Measurements from ENCODE around the gene GRB14. TPM values are rescaled to one million over a fixed set of nuclear protein-coding genes. Genes with fewer than 3 reads are reported as not detected.
"Not testable (repeated sequence)": the region's sequence is repeated elsewhere in the genome, so short reads cannot be mapped to it uniquely, and the experiment has no call there.

Gene GRB14
- total RNA-seq, 1 donor = 6.9 TPM

DNA sequence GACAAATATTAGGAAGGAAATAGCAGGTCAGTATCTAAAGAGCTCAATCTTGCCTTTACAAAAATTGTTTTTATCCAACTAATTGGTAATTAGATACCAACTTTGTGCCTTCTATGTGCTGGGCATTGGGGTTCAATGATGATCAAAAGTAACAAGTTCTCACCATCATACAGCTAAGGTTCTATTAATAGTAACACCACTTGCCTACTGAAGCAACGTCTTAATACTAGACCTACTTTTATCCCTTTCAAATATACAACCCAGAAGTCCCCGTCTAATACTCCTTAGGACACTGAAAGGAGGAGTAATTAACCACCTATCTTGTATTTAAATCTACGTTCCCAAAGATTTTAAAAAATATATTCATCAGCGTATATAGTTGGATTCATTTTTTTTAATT, 59.3 kb downstream of the GRB14 start:
- no peak for DNase-seq (ENCODE audit: low read depth)
- no peak overlapping the region for H3K4me3 ChIP-seq (ENCODE audit: low read depth, low read length)
- no peak for TF ChIP-seq CTCF (IDR thresholded peaks at IDR 0.05; ENCODE audit: insufficient read depth, low read length)

DNA sequence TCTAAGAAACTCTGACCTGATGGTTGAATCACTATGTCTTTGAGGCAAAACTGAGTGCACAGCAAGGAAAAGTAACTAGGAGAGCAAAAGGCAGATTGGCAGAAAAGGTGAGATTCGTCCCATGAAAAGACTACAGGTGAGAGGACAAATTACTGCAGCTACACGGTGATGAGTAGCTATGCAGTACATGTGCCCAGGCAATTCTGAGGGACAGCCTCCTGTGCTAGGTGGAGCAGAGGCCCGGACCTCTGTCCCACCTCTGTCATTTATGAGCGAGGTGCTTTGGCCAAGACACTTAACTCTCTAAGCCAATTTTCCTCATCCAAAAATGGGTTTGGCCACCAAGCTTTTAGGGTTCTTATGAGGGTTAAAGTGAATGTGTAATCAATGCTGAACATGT, 59.9 kb downstream of the GRB14 start:
- no peak for TF ChIP-seq CTCF (IDR thresholded peaks at IDR 0.05; ENCODE audit: insufficient read depth, low read length)
- H3K4me3 ChIP-seq (ENCODE audit: low read depth, low read length) = no peak overlapping the region
- DNase-seq (ENCODE audit: low read depth) = no peak

- no peak for DNase-seq (ENCODE audit: low read depth)
- TF ChIP-seq CTCF (IDR thresholded peaks at IDR 0.05; ENCODE audit: insufficient read depth, low read length) = no peak
- no peak overlapping the region for H3K4me3 ChIP-seq (ENCODE audit: low read depth, low read length)
Observed at GRCh38 chr2:164560902-164561301, 60.4 kb downstream of the GRB14 start.

DNA sequence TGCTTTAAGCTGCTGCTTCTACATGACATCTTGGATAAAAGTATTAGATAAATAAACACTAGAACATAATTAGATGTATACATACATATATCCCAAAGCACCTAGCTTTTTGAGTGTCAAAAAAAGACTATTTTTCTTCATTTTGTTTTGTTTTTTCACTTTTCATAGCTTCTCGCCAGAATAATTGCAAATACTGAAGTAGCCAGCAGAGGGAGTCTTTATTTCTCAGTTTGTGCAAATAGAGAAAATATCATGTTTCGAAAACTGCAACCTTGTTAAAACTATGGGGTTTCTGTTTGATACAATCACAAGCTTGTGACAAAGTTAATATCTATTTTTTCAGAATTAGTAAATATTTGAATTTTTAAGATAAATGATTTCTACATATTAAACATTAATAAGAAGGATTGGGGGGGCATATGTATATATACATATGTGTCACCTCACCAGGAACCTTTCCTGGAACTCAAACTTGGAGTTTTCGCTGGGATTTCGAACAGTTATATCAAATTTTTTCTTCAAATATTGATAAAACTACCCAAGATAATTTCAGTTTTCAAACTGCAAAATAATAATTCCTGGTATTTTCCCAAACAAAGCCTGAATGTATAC, 61.0 kb downstream of the GRB14 start:
- peak; percentile 70 for DNase-seq (ENCODE audit: low read depth)
- H3K4me3 ChIP-seq (ENCODE audit: low read depth, low read length) = no peak overlapping the region

DNA sequence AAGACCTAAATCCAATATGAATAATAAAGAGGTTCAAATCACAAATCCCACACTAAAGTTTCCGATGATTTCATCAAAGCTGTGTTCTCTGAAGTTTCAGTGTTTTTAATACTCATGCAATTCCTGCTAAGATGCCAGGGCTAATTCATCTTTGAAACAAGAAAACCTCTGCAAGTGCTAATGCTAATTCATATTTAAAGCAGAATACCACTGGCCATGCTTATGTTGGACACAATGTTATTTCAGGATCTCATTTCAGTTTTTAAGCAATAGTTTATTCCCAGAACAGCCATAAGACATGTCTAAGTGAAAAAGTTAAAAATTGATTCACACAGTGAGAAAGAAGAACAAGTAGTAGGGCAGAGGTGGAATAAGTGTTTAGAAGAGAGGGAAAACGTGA, 62.8 kb downstream of the GRB14 start:
- TF ChIP-seq CTCF (IDR thresholded peaks at IDR 0.05; ENCODE audit: insufficient read depth, low read length) = no peak
- DNase-seq (ENCODE audit: low read depth) = no peak
- no peak overlapping the region for H3K4me3 ChIP-seq (ENCODE audit: low read depth, low read length)

More for the DNA sequence above, 61.0 kb downstream of the GRB14 start:
- peak; percentile 70 for TF ChIP-seq CTCF (IDR thresholded peaks at IDR 0.05; ENCODE audit: insufficient read depth, low read length)

GRCh38 chr2:164554487-164554886, 66.8 kb downstream of the GRB14 start:
- no peak for TF ChIP-seq CTCF (IDR thresholded peaks at IDR 0.05; ENCODE audit: insufficient read depth, low read length)
- no peak for DNase-seq (ENCODE audit: low read depth)

DNA sequence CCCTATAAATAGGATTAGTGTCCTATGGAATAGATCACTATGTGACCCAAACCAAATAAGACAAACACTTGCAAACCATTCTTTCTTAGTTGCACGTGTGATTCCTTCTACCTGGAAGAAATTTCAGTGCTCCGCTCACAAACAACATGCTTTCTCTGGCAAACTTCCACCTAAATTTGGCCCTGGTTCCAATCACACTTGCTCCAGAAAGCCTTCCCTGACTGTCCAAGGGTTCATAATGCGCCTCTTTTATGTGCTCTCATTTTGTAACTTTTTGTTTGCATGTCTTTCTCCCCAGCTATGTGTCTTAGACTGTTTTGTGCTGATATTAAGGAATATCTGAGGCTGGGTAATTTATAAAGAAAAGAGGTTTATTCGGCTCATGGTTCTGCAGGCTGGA, 69.8 kb downstream of the GRB14 start:
- DNase-seq (ENCODE audit: low read depth) = no peak
- no peak overlapping the region for H3K4me3 ChIP-seq (ENCODE audit: low read depth, low read length)
- TF ChIP-seq CTCF (IDR thresholded peaks at IDR 0.05; ENCODE audit: insufficient read depth, low read length) = no peak

More at GRCh38 chr2:164554487-164554886, 66.8 kb downstream of the GRB14 start:
- H3K4me3 ChIP-seq (ENCODE audit: low read depth, low read length) = no peak overlapping the region

DNA sequence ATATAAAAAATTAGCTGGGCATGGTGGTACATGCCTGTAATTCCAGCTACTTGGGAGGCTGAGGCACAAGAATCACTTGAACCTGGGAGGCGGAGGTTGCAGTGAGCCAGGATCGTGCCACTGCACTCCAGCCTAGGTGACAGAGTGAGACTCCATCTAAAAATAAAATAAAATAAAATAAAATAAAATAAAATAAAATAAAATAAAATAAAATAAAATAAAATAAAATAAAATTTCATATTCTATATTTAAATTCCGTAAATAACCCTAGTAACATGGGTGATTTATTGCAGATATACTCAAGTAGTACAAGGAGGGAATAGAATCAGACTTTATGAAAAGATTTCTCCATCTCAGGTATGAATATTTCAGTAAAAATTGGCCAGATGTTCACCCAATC, 71.6 kb downstream of the GRB14 start:
- not testable (repeated sequence) for DNase-seq (ENCODE audit: low read depth); H3K4me3 ChIP-seq (ENCODE audit: low read depth, low read length)
